SU-DHL-6 (cell line): ENCODE measurements around the gene GABRE.

ENCODE experiments used
- CTCF ChIP-seq: fragments of 200-600 bp; sonication (generic); IDR thresholded peaks from one replicate; pipeline ENCODE4 v1.5.1; 2017; ENCODE audit warnings: antibody characterized with exemption, mild to moderate bottlenecking, low read length, moderate library complexity; ENCODE audit not compliant: insufficient read depth, poor library complexity, severe bottlenecking
- EZH2phosphoT487 ChIP-seq: fragments of 200-600 bp; sonication (generic), shearing (Covaris generic); conservative IDR thresholded peaks from 2 replicates; pipeline ENCODE4 v1.6.1; 2018; ENCODE audit warnings: mild to moderate bottlenecking, antibody characterized with exemption, low read length, moderate library complexity, mixed read lengths

DNA sequence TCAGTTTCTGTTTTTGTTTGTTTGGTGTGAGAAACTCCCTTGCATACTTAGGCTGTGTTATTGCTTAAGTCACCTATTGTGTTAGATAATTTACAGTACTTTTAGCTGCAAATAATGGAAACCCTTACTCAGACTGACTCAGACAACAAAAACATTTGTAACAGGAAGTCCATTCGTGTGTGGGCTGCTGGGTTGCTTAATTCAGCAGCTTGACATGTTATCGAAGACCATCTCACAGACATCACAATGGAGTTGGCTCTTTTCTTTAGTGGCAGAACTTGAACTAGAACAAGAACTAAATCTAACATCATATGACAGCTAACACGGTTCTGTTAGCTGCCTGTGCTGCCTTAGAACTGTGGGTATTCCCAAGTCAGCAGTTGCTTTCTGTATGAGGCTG is 9.9 kb upstream of the GABRE start:
- TF ChIP-seq CTCF (no peak), EZH2phosphoT487 (no peak)
